Fibroblast of lung (primary cell): ENCODE results near the gene PIGN. TPM values are rescaled to one million over a fixed set of nuclear protein-coding genes. Genes with fewer than 3 reads are reported as not detected.

ENCODE experiments used
- DNase-seq, 2 donors: peaks; one replicate each; pipeline versions ENCODE4 v3.0.0 to v3.0.0-alpha.2; 2010; ENCODE audit warnings: low read depth in 2 of 2
- H2AFZ ChIP-seq: 2 replicates; pipeline ENCODE4 v1.5.1; 2012; ENCODE audit warnings: low read length, control low read depth, inconsistent platforms
- H3K27ac ChIP-seq: 2 replicates; pipeline ENCODE4 v1.5.1; 2011; ENCODE audit warnings: low read length, control low read depth; ENCODE audit not compliant: insufficient read depth
- H3K27me3 ChIP-seq: 2 replicates; pipeline ENCODE4 v1.5.1; 2011; ENCODE audit warnings: mild to moderate bottlenecking, low read length; ENCODE audit not compliant: control insufficient read depth, insufficient read depth
- H3K36me3 ChIP-seq: 2 replicates; pipeline ENCODE4 v1.5.1; 2011; ENCODE audit warnings: low read length; ENCODE audit not compliant: control insufficient read depth, insufficient read depth
- H3K4me1 ChIP-seq: 2 replicates; pipeline ENCODE4 v1.5.1; 2011; ENCODE audit warnings: low read length; ENCODE audit not compliant: control insufficient read depth, insufficient read depth; ENCODE audit errors: extremely low read depth
- H3K4me2 ChIP-seq: 2 replicates; pipeline ENCODE4 v1.5.1; 2011; ENCODE audit warnings: low read length, control low read depth; ENCODE audit not compliant: insufficient read depth; ENCODE audit errors: extremely low read depth
- H3K4me3 ChIP-seq, 4 experiments: fragments of 200-600 bp in 1 of 4; sonication (generic) in 1 of 4; replicated peaks in 1 of 4; 2 replicates each; pipeline ENCODE4 v1.5.1; 2011 to 2016; ENCODE audit warnings: low read length in 4 of 4, low read depth in 3 of 4, mild to moderate bottlenecking in 3 of 4, control low read depth in 2 of 4, inconsistent platforms in 1 of 4, mixed read lengths in 1 of 4; ENCODE audit not compliant: insufficient read depth in 1 of 4; ENCODE audit errors: control extremely low read depth in 1 of 4
- H3K79me2 ChIP-seq: 2 replicates; pipeline ENCODE4 v1.5.1; 2012; ENCODE audit warnings: mild to moderate bottlenecking, low read length, inconsistent platforms; ENCODE audit not compliant: control insufficient read depth, insufficient read depth
- H3K9ac ChIP-seq: 2 replicates; pipeline ENCODE4 v1.5.1; 2011; ENCODE audit warnings: mild to moderate bottlenecking, low read length, control low read depth; ENCODE audit not compliant: insufficient read depth
- H3K9me3 ChIP-seq: 2 replicates; pipeline ENCODE4 v1.5.1; 2012; ENCODE audit warnings: low read depth, low read length; ENCODE audit not compliant: control insufficient read depth, insufficient read depth
- H4K20me1 ChIP-seq: 2 replicates; pipeline ENCODE4 v1.5.1; 2011; ENCODE audit warnings: low read length; ENCODE audit not compliant: control insufficient read depth, insufficient read depth; ENCODE audit errors: extremely low read depth
- EZH2 ChIP-seq: IDR thresholded peaks from 2 replicates; pipeline ENCODE4 v1.5.1; 2012; ENCODE audit warnings: low read length, control low read depth, mild to moderate bottlenecking; ENCODE audit errors: missing control alignments
- polyA plus RNA-seq, 2 donors: library from polyadenylated mRNA; depleted of rRNA in 1 of 2; stranded (reverse) in 1 of 2; unstranded in 1 of 2; fragments of >200 nt; gene quantifications; 2 replicates each; pipeline ENCODE4 v1.2.1, GENCODE V29; 2011 to 2012; ENCODE audit warnings: missing spikeins in 1 of 2
- total RNA-seq: library from RNA; depleted of rRNA; stranded (reverse); fragments of >200 nt; gene quantifications from 2 replicates; pipeline ENCODE4 v1.2.1, GENCODE V29; 2014
- TF ChIP-seq, protein P1 (sequence below), 2 donors: IDR thresholded peaks in 1 of 2; conservative IDR thresholded peaks in 1 of 2; 1 replicate in 1 of 2; 2 replicates in 1 of 2; pipeline ENCODE4 v1.5.1; 2011 to 2012; ENCODE audit warnings: low read length in 2 of 2, control low read depth in 1 of 2, inconsistent platforms in 1 of 2, low read depth in 1 of 2, mild to moderate bottlenecking in 1 of 2

The PIGN gene
- total and polyA plus RNA-seq, 2 donors (not counting 1 experiment from before 2014, with no cell fraction given), result 31.7 to 39.8 TPM

DNA sequence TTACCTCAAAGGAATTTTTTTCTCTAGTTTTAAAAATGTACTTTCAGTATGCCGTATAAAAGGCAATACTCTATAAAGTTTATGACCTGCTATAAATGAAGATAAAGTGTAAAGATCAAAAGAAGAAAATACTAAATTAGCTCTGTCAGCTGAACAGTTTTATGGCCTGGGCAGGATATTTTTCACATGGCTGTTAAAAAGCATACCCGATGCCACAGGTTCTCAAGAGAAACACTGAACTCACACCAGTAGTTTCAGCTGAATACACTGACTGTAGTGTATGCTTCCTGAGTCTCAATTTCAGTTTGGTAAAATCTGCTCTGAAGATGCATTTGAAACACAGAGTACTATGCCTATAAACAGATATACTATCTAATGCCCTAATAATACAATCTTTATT is 126.0 kb downstream of the PIGN start:
- H3K4me2 ChIP-seq, result no peak overlapping the region
- no peak overlapping the region for H3K4me3 ChIP-seq
- no peaks in the 10 kb centered on the region for H3K36me3 ChIP-seq
- no peaks in the 10 kb centered on the region for H3K27me3 ChIP-seq
- H2AFZ ChIP-seq, result no peak overlapping the region
- H3K9me3 ChIP-seq, result no peaks in the 10 kb centered on the region
- H4K20me1 ChIP-seq, result no peaks in the 10 kb centered on the region
- H3K79me2 ChIP-seq, result no peaks in the 10 kb centered on the region
- DNase-seq, result no peak
- H3K9ac ChIP-seq, result no peak overlapping the region
- TF ChIP-seq EZH2, result no peak
- TF ChIP-seq, protein P1, sequence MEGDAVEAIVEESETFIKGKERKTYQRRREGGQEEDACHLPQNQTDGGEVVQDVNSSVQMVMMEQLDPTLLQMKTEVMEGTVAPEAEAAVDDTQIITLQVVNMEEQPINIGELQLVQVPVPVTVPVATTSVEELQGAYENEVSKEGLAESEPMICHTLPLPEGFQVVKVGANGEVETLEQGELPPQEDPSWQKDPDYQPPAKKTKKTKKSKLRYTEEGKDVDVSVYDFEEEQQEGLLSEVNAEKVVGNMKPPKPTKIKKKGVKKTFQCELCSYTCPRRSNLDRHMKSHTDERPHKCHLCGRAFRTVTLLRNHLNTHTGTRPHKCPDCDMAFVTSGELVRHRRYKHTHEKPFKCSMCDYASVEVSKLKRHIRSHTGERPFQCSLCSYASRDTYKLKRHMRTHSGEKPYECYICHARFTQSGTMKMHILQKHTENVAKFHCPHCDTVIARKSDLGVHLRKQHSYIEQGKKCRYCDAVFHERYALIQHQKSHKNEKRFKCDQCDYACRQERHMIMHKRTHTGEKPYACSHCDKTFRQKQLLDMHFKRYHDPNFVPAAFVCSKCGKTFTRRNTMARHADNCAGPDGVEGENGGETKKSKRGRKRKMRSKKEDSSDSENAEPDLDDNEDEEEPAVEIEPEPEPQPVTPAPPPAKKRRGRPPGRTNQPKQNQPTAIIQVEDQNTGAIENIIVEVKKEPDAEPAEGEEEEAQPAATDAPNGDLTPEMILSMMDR (conservative IDR thresholded peaks at IDR 0.05 in 1 of 2, IDR thresholded peaks at IDR 0.05 in 1 of 2; ENCODE audit: low read depth in 1 of 2, low read length in 2 of 2), result no peak
- H3K27ac ChIP-seq, result no peak overlapping the region
- H3K4me1 ChIP-seq, result no peaks in the 10 kb centered on the region

DNA sequence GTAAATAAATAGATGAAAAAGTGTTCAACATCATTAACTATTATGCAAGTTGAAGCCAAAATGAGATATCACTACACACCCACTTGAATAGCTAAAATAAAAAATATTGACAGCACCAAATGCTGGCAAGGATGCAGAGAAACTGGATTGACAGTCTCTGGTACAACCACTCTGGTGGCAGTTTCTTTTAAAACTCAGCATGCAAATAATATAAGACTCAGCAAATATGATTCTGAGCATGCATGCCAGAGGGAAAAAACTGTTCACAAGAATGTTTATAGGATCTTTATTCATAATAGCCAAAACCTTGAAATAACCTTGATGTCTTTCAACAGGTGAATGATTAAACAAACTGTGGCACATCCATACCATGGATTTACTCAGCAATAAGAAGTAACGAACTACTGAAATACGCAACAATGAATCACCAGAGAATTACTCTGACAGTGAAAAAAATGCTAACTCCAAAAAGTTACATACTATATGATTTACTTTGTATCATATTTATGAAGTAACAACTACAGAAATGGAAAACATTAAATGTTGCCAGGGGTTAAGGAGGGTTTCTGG is 131.8 kb downstream of the PIGN start:
- Histone ChIP-seq H3K36me3 (no peaks in the 10 kb centered on the region), H3K9ac (no peak overlapping the region), H3K27ac (no peak overlapping the region), H3K4me1 (no peaks in the 10 kb centered on the region), H3K27me3 (no peaks in the 10 kb centered on the region), H3K4me2 (no peak overlapping the region), H3K79me2 (no peaks in the 10 kb centered on the region), H3K4me3 (no peak overlapping the region), H3K9me3 (no peaks in the 10 kb centered on the region), H2AFZ (no peak overlapping the region), H4K20me1 (no peaks in the 10 kb centered on the region)
- TF ChIP-seq, protein P1 (conservative IDR thresholded peaks at IDR 0.05 in 1 of 2, IDR thresholded peaks at IDR 0.05 in 1 of 2; ENCODE audit: low read depth in 1 of 2, low read length in 2 of 2), result no peak
- no peak for TF ChIP-seq EZH2
- DNase-seq, result no peak

DNA sequence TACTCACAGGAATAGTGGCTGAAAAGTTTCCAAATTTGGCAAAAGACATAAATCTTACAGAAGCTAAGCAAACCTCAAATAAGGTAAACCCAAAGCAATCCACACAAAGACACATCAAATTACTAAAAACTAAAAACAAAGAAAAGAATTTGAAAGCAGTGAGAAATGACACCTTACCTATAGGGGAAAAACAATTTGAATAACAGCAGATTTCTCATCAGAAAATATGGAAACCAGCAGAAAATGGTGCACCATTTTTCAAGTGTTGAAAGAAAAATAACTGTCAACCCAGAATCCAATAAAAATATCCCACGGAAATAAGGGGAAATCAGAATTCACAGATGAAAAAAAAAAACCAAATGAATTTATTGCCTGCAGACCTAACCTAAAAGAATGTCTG is 138.6 kb downstream of the PIGN start:
- Histone ChIP-seq H3K4me2 (no peak overlapping the region), H3K9me3 (no peaks in the 10 kb centered on the region), H2AFZ (no peak overlapping the region), H3K36me3 (no peaks in the 10 kb centered on the region), H3K27me3 (no peaks in the 10 kb centered on the region), H3K4me3 (no peak overlapping the region), H3K9ac (no peak overlapping the region), H3K27ac (no peak overlapping the region), H3K4me1 (no peaks in the 10 kb centered on the region), H3K79me2 (no peaks in the 10 kb centered on the region), H4K20me1 (no peaks in the 10 kb centered on the region)
- no peak for DNase-seq
- TF ChIP-seq, protein P1 (conservative IDR thresholded peaks at IDR 0.05 in 1 of 2, IDR thresholded peaks at IDR 0.05 in 1 of 2; ENCODE audit: low read depth in 1 of 2, low read length in 2 of 2), result no peak
- no peak for TF ChIP-seq EZH2
